HG03060 (cell line): ENCODE data around the gene MSI2.

Experiments used
- ATAC-seq: cut with Tn5 transposase; IDR thresholded peaks from one replicate; pipeline ENCODE4 v1.9.1; 2021; ENCODE audit warnings: low read depth, moderate number of reproducible peaks; ENCODE audit not compliant: unreplicated experiment

Gene MSI2

DNA sequence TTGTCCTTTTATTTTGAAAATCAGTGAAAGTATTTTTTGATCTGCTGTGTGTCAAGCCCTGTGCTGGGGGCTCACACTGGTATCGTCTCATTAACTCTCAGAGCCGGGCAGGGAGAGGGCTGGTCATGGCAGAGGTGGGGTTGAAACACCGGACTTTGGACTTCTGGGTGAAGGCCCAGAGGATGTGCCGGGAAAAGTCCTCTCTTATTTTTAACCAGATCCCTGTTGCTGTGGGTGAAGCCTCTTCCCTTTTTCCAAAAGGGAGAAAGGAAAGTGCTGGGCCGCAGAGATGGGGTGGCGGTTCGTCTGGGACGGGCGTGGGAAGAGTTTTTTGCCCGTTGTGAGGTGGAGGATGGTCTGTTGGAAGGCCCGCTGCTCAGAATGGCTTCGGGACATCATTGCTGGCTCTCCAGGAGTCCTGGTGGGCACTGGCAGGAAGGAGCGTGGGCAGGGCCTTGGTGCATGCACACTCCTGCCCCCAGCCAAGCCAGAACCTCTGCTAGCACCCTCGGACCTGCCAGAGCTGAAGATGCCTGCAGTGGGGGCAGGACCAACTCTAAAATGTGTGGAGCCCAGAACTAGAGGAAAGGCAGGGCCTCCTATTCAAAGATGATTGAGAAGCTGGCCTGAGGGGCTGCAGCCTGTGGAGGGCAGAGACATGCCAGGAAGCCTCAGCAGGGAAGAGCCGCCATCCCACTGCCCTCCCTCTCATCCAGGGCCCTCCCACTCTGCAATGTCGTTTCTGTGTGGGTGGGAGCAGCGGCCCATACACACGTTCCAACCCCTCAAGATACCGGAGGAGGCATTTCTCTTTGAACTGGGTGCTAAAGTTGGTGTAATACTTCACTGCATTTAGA is 275.6 kb downstream of the MSI2 start:
- ATAC-seq, result no peak

DNA sequence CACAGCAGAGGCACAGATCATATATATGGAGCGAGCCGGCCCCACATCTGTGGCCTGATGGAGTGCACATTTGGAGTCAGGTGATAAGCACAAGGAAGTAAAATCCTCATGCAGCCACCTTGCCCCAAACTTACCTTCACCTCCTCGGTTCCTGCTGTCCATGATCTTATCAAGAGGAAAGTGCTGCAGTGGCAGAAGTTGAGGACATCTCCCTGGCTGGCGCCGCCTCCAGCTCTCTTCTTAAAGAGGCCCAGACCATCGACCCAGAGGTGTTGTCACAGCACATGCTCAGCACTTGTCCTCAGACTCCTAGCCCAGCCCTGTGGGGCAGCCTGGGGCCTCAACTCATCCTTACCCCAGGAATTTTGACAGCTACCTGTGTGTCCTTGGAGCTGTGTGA is 276.2 kb downstream of the MSI2 start:
- no peak for ATAC-seq

GRCh38 chr17:57532966-57533365 is 276.6 kb downstream of the MSI2 start:
- ATAC-seq, result no peak

DNA sequence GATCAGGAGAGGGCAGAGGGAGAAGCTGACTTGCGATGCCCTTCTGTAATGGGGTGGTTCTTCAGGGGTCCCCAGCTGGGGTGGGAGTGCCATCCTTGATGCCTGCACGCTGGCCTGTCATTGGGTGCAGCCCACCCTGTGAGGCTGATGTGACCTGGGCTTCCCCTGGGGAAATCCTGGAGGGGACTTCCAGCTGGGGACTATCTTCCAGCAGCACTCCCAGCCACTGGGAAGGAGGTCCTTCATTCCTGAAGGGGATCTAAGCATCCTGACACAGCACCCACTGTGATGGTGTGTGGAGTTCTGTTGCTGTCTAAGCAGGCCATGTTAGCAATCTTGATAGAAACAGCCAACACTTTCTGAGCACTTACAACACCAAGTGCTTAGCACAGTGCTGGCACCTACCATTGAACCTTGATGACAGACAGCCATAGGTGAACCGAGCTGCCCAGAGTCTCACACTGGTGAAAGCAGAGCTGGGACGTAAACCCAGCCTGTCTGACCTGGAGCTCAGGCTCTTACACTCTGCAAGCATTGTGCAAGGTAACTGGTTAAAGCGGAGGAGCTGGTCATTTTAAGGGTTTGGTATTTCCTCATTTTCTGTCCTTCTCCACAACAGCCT is 277.5 kb downstream of the MSI2 start:
- no peak for ATAC-seq

DNA sequence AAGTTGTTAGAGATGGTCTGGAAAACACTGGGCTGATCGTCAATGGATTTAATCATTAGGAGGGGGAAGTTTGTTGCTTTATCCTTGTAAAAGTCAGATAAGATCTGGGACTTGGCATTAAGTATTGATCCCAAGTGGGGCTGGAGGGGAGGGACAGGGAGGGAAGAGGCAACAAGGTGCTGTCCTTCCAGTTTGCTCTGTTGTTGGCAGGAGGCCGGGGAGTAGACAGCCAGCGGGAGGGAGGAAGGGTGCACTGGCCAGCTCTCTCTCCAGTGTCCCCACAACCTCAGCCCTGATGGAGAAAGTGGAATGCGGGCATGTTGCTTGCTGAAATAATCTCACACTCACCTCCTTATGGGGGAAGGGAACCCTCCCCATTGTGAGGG is 278.5 kb downstream of the MSI2 start:
- no peak for ATAC-seq

- ATAC-seq, result no peak
These were observed 279.1 kb downstream of the MSI2 start for GRCh38 chr17:57535249-57535966.

GRCh38 chr17:57536289-57536688 is 280.0 kb downstream of the MSI2 start:
- ATAC-seq, result no peak

GRCh38 chr17:57536789-57537523 is 280.6 kb downstream of the MSI2 start:
- no peak for ATAC-seq

DNA sequence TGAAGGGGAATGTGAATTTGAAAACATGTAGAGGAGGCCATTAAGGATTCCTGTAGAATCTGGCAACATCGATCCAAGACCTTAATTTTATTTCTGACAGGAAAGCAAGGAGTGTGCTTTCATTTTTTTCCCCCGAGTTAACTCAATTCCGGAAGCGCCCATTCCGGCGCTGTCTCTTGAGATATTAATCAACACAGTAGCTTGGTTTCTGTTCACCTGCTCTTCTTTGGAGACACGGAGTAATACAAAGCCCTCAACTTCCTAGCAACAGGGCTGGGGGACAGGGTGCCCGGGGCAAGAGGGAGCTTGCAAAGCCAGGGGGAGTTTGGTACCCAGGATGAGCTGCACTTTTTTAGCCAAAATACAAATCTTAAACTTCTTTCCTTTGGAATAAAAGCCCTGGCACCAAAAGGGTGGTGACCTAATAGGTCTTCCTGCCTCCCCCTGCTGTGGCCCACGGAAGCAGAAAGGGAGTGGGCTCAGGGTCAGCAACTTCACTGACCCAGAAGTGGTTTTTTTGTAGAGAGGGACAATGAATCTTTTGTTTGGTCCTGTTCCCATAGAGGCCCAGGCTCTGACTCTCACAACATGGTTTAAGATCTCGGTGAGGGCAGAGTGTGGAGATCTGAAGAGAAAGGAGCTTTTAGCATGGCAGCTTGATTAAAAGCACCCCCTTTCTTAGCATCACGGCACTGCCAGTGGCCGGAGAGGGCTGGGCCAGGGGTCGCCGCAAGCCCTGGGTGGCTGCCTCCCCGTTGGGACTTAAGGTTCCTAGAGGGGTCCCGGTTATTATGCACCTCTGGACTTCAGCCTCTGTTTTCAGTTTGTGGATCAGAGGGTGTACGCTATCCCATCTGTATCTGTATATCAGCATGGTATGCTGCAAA is 281.4 kb downstream of the MSI2 start:
- ATAC-seq, result no peak

DNA sequence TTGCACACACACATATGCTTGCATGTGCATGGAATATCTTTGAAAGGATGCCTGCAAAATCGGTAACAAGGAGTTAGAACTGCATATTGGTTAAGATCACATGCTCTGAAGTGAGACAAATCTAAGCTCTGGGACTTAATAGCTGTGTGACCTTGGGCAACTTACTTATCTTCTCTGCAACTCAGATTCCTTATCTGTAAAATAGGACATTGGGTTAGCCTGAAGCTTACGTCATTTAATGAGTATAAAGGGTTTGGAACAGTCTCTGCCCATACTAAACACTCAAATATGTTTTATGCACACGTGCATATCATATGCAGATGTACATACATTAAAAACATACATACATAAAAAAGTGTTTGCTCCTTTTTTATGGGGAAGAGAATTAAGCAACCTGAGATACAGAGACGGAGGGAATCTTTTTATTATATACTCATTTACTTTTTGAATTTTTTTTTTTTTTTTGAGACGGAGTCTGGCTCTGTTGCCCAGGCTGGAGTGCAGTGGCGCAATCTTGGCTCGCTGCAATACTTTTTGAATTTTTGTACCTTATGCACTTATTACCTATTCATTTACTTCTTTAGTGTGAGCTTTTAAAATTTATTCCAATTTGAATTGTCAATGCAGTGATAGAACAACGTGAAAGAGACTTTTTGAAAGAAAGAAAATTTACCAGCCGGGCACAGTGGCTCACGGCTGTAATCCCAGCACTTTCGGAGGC is 282.6 kb downstream of the MSI2 start:
- ATAC-seq, result no peak

DNA sequence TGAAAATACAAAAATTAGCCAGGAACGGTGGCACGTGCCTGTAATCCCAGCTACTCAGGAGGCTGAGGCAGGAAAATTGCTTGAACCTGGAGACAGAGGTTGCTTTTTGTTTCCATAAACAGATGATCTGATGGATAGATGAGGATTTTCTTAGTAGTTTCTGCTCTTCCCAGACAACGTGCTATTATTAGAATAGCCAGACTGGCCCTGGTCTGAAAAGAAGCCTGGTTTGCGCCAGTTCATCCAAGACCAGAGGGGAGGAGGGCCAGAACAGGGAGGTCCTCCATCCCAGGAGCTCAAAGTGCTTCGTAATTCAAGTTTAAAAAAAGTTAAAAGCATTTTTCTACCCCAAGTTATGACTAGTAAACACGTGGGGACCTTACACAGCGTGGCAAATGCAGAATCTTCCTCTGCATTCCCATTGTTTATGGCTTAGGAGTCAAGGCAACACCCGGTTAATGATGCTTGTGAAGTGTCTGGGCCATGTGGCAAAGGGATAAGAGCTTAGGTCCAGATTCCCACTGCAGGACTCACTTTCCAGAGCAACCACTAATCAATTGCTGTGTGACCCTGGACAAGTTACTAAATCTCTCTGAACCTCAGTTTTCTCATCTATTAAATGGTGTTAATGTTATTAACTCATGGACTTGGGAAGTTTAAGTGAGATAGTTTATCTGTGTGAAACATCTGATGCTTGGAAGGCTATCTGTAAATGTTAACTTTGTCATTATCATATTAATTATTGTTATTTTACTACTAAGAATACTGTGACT is 283.4 kb downstream of the MSI2 start:
- no peak for ATAC-seq

DNA sequence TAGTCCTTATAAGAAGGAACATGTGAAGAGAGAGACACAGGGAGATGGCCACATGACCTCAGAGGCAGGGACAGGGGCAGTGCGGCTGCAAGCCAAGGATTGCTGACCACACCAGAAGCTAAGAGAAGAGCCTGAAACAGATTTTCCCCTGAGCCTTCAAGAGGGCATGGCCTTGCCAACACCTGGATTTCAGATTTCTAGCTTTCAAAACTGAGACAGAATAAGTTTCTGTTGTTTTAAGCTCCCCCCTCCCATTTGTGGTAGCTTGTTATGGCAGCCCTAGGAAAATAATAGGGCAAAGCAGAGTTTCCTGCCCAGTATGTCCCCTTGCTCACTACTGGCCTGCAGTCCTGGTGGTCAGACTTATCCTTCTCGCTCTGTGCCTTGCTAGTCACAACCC is 284.3 kb downstream of the MSI2 start:
- no peak for ATAC-seq

DNA sequence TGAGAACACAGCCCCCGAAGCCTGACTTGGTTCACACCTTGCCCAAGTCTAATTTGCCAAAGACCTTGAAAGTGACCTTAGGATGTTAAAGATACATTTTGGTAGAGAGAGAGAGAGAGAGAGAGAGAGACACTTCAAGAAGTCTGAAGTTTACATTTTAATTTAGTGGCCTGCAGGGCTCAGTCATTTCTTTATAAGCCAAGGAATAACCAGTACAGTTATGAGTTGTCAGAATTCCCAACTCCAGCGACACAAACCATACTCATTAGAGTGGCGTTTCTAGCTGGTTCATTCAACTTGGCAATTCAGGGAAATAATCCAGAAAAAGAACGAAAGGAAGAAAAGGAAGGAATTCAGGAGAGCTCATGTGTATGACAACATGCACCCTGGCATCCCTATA is 284.7 kb downstream of the MSI2 start:
- no peak for ATAC-seq

DNA sequence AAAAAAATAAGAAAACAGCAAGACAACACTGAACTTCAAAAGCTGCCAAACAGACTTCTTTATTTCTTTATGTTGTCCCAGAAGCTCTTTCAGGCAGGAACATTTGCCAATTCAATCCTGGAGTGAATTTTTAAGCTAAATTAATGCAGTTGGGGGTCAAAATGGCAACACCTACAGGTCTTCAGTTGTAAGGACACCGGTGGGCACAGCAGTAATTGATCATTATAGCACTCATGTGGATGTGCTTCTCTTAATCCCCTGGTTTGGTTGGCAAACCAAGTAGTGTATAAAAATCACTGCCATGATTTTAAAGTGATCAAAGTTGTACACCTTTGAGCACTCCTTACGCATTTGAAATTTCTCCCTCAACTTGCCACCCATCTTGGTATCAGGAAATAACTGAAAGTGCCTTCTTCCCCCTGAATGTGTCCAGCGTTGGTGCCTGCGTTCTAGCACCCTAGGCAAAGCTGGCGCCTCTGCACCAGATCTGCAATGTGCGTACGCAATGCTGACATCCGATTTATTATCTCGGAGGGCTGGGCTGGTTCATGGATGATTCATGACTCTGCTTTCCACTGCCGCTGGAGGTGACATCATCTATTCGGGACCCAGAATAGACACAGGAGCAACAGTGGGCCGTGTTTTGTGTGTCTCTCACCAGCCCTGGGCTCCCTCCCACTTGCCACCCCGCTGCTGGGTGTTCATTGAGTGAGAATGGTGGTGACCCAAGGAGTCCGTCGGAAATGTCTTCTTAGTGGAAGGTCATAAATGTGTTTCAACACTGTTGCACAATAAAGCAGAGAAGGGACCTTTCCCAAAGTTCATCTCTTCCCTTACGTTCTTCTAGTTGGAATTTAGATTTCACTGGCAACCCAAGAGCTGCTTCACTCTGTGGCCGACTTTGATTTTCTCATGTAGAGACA is 285.4 kb downstream of the MSI2 start:
- no peak for ATAC-seq

DNA sequence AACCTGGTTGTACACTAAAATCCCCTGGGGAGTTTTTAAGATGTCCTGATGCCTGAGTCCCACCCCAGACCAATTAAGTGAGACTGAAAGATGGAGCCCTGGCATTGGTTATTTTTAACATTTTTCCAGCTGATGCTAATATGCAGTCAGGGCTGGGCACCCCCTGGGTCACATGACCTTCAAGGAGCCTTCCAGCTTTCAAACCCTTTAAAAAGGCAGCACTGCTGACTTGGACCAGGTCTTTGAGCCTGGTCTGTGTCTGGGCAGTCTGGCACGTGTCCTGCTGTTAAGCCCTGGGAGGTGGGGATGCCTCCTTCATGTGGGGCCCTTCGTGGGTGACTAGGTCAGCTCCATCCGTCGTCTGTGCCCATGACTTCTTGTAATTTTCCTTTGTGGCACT is 286.2 kb downstream of the MSI2 start:
- ATAC-seq, result no peak

- no peak for ATAC-seq
These were observed 286.9 kb downstream of the MSI2 start for GRCh38 chr17:57543230-57543629.

- no peak for ATAC-seq
These were observed 288.1 kb downstream of the MSI2 start for GRCh38 chr17:57544401-57544800.
